ENCODE measurements around the gene TEX35.
"Not testable (repeated sequence)": the region's sequence is repeated elsewhere in the genome, so short reads cannot be mapped to it uniquely, and the experiment has no call there.

The TEX35 gene

DNA sequence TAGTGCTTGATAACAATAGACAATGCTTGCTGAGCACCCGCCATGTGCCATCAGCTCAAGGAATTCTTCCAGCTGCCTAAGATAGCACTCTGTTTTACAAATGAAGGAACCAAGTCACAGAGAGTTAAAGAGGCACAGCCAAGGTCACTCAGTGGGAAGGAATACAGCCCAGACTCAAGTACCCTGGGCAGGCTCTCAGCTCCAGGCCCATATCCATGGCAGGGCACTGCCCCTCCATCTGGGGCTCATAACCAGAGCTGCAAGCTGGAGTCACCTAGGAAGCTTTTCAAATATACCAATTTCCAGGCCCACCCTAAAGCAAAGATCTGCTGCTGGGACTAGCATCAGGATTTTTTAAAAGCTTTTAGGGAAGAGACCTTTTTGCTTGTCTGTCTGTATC lies 17.8 kb upstream of the TEX35 start:
- no peak for DNase-seq (ENCODE audit: low spot score)

DNA sequence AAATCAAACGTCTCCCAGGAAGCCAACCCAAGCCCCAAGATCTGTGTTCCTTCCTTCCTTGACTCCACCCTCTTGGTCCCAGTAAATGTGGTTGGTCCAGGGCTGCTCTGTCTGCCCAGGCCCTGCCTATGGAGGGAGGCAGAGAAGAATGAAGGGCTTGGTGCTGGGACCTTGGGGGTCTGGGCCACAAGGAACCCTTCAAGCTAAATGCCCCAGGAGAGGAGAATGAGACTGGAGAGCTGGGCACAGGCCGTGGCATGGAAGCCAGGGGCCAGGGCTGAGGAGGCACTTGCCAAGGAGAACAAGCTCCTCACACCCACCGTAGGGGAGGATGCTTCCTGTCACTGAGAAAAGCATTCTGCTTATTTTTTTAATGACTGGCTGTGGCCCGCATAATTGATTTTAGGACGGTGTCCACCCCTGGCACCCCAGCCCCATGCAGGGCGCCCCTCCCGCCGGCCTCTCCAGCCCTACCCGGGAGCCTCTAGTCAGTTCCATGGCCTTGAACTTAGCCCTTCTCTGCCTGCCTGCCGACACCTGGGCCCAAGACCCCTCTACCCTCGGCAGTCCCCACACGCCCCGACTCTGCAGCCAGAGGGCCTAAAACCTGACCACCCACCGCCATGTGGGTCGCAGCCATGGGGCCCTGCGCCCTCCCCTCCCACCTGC lies 17.0 kb upstream of the TEX35 start:
- no peak for DNase-seq (ENCODE audit: low spot score)

GRCh38 chr1:178496410-178497135 lies 16.3 kb upstream of the TEX35 start, which contains the start of gene CLEC20A:
Gene CLEC20A, minus strand, starts transcription at chr1:178496964. Its CDS starts 25 bp downstream, at chr1:178496939.
- no peak for DNase-seq (ENCODE audit: low spot score)

GRCh38 chr1:178497903-178498478 lies 14.9 kb upstream of the TEX35 start:
- DNase-seq (ENCODE audit: low spot score), result no peak

- DNase-seq (ENCODE audit: low spot score), result no peak
Observed at GRCh38 chr1:178498896-178499675, 13.8 kb upstream of the TEX35 start.

DNA sequence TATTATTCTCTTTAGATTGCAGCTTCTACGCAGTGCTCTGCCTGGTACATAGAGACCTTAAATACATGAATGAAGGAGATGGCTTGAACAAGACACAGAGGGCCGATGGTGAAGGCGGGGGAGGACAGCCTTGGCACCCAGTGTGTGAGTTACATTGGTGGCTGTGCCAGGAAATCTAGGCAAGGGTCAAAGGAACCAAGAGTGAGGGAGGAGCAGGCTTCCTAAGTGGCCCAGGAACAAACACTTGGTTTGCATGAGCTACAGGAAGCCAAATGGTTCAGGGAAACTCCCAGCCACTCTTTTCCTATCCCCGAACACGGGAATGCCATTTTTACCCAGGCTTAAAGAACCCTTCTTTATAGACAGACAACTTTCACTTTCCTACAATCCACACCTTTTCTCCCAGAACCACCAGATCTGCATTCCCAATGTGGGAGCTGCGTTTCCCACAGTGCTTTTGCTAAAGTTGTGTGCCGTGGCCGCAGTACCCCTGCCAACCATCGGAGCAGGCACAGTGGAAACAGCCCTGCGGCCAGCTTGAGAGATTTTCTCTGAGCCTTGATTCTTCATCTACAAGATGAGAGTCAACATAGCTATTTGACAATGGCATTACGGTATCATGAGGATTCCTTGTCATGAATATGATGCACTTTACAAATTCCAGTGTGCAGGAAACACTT lies 12.7 kb upstream of the TEX35 start:
- no peak for DNase-seq (ENCODE audit: low spot score)

DNA sequence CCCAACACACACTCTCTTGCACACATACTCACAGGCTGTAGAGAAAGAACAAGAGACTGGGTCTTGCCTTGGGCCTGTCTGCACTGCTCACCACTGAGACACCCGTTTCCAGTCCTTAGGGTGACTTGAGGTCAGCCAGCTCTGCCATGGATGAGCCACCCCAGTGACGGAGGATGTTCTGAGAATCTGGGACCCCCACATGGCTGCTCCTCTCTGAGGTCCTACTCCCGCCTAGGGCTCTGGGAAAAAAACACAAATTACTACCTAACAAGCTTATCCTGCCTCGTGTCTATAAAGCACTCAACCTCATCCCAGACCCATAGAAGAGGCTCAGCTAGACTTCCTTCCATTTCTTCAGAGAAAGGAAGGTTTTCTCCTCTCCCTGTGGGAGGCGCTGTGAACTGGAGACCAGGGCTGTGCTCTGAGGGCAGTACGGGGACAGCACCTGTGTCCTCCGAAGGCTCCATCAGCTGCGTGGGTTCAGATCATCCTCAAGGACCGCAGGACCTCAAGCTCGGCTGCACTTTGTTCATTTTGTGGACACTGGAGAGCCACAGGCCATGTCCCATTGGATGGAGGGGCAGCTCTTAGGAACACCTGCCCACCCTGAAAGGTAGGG lies 11.9 kb upstream of the TEX35 start:
- no peak for DNase-seq (ENCODE audit: low spot score)

DNA sequence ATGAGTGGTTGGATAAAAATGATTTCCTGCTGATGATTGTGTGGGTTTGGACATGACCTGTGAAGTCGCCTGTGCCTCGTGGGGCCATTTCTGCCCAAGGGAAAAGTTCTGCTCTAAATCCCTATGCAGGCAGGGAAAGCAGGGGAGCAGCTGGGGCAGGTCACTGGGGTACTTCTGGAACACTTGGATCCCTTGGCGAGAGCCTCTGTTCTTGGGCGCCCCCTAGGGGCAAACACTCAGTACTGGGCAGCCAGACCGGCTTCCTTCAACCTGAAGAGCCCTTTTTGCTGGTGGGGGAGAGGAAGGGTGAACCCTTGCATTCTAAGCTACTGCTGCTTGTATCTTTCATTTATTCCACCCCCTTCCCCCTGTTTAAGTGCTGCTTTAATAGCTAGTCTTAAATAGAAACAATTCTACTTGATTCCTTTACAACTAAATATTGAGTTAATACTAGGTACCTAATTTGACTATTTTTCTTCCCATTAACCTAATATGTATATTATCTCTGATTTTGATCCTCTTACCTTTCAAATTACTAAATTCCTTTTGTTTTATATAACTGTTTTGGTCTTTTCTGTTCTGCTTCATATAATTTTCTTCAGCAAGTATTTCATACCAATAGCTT lies 11.1 kb upstream of the TEX35 start:
- peak; percentile 73 for DNase-seq (ENCODE audit: low spot score)

DNA sequence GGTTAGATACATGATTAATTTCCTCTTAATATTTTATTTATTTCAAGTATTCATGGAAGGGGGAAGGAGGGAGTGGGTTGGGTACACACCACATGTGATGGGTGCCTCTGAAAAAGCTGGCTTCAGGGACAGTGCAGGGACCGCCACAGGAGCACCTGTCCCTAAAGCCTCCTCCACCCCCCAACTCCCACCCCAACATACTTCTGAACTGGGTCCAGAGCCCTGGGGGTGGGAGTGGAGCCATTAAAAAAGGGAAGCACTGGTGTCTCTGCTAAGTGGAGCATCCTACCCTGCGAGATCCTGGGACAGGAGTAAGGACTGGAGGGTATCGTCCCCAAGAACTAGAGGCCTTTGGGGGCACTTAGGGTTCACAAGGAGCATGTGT lies 10.6 kb upstream of the TEX35 start:
- no peak for DNase-seq (ENCODE audit: low spot score)

- DNase-seq (ENCODE audit: low spot score), result no peak
Observed at GRCh38 chr1:178502856-178503255, 10.1 kb upstream of the TEX35 start.

- DNase-seq (ENCODE audit: low spot score), result not testable (repeated sequence)
Observed at GRCh38 chr1:178503316-178503715, 9.6 kb upstream of the TEX35 start.

- no peak for DNase-seq (ENCODE audit: low spot score)
Observed at GRCh38 chr1:178503849-178504248, 9.1 kb upstream of the TEX35 start.

- no peak for DNase-seq (ENCODE audit: low spot score)
Observed at GRCh38 chr1:178504286-178504685, 8.6 kb upstream of the TEX35 start.

DNA sequence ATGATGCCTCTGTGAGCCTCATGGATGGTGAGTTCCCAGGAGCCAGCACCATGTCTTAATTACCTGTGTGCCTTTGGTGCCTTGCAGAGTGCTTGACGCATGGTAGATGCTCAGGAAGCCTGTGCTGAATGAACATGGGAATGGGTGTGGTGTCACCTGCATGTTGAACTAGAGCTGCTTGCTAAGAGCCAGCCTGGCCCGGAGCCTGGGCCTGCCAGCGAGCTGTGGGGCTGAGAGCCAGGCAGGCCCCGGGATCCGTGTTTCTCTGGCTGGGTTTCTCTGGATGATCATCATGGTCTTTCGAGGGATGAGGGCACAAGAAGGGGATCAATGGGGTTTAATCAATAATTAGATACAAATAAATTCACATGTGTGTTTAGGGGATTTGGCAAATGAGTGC lies 6.7 kb upstream of the TEX35 start:
- DNase-seq (ENCODE audit: low spot score), result no peak

- DNase-seq (ENCODE audit: low spot score), result no peak
Observed at GRCh38 chr1:178506669-178507068, 6.2 kb upstream of the TEX35 start.

- DNase-seq (ENCODE audit: low spot score), result no peak
Observed at GRCh38 chr1:178509414-178510007, 3.4 kb upstream of the TEX35 start.

GRCh38 chr1:178510155-178510554 lies 2.8 kb upstream of the TEX35 start:
- DNase-seq (ENCODE audit: low spot score), result peak; percentile 16

GRCh38 chr1:178513278-178513983 lies 522 bp downstream of the TEX35 start:
- no peak for DNase-seq (ENCODE audit: low spot score)

GRCh38 chr1:178516110-178516509 lies 3.2 kb downstream of the TEX35 start:
- no peak for DNase-seq (ENCODE audit: low spot score)

DNA sequence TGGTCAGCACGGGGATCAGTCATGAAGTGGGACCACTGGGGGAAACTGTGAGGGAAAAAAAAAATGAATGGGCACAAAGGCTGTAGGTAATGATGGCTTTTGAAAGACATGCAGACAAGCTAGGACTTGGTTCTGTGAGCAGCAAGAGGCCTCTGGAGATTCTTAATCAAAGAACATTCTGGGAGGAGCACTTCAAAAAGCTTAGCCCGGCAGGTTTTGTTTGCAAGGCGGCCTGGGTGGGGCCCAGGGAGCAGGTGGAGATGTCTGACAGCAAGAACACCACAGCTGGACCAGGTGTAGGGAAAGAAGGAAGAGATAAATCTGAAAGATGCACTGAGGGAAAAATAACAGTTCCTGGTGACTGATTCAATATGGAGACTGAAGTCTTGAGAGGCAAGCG lies 6.0 kb downstream of the TEX35 start:
- no peak for DNase-seq (ENCODE audit: low spot score)
